ENCODE measurements around the gene REXO1.

The REXO1 gene

DNA sequence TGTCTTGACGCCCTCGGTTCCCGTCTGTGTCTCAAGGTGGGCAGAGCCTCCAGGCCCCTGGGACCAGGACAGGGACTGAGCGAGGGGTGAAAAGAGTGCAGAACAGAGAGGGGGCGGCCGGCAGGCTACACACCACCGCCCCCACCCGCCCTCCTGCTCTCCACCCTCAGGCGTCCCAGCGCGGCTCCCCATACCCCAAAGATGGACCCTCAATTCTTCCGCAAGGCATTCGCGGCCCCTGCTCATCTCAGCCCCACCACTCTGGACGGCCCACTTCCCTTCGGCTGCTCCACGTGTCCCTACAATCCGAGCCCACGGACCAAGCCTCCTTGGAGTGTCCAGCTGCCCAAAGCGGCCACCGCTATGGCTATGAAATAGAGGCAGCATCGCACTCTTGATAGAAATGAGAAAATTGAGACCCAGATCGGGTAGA, 13.3 kb upstream of the REXO1 start:
- no peak for DNase-seq

DNA sequence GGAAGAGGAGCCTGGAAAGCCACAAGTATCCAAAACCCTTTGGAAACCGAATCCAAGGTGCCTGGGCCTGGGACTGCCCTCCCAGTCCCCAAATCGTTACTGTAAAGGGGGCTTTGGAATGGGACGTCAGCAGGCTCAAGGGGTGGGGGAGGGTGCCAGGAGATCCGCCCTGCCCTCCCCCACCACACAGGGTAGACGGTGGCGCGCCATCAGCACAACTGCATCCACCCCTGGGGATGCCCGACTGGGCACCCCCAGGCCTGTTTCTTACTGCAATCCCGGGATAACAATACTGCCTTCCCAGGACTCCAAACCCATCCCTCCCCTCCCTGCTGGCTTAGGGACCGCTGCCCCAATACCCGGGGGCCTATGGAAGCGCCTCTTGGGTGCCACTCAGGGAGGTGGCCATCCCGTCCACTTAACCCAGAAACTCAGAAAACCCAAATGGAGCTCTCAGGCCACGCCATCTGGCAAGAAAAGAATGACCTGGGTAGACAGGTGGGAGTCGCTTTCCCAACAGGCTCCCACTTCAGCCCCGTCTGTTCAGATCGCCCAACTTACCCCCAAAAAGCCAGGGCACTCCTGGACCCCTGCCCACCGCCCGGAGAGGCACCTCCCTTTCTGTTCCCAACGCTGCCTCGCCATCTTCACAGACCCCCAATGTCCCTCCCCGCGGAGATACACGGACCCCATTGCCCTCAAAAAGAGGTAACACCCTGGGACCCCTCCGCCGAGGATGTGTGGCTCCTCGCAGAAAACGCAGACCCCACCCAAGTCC, 12.7 kb upstream of the REXO1 start:
- DNase-seq, result no peak

DNA sequence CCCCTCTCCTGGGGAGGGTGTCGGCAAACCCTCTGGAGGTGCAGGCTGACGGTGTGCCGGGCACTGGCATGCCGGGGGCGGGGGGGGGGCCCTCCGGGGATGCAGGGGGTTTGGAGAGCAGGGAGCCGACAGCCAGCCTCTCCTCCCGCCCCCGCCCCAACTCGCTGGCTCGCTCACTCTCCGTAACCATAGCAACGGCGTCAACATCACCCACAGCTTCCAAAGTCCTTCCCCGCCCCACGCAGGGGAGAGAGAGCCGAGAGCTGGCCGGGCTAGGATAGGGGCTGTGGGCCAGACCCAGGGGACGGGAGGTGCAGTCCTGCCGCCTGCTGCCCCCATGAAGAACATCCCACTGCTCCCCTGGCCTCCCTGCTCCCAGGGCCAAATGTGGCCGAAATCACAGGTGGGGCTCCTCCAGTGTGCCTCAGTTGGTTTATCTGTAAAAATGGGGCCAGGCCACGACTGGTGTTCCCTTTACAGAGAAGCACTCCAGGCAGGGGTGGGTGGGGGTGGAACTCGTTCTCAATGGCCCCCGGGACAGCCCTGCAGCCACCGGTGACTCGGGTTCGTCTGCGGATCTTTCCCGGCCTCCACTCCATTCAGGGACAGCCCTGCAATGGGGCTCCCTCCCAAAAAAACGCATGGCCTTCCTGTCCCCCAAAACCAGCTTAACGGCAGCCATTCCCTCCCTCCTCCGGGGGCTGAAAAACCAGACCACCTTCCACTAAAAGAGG, 11.9 kb upstream of the REXO1 start:
- DNase-seq, result peak in 2 of 5 experiments; percentile 58 to 74

DNA sequence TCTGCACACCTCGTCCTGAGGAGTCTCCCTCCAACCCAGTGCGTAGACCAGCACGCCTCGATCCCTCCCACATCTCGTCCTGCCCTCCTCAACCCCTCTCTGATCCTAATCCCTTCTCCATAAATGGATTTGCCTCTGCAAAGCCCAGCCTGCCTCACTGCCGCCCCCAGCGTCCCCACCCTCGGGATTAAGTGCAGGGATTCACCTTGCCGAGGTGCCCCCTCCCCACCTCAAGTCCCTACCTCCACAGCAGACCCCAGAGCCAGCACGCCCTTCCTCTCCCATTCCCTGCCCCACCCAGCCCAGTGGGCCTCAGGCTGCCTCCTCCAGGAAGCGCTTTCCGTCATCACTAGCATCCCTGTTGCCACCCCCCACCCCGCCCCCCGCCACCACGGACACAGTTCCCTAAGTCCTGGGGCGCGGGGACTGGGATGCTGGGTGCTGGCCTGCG, 11.1 kb upstream of the REXO1 start:
- no peak for DNase-seq

DNA sequence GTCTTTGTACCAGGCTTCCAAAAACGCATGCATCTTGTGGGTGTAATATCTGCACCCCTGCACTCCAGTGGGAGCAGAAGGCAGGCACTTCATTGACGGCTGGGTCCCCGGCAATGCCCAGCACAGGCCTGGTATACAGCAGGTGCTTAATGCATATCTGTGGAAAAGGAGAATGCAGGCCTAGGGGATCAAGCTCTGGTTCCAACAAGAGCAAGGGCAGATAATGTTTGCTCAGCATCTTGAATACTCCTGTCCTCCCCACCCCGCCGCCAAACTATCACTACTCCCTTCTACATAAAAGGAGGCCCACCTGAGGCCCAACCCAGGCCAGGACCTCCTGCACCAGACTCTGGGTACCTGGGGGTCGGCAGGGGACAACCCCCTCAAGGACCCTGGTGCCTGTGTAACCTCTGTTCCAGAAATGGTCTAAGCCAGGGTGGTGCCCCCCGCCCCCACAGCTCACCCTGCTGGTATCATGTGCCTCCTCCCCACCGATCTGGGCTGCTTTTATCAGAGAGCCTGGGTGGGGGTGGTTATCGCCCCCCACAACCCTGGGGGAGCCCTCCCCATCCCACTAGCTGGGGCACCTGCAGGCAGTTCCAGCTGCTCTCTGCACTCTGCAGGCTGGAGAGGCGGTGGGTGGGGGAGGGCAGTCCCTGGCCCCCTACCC, 10.3 kb upstream of the REXO1 start:
- no peak for DNase-seq

DNA sequence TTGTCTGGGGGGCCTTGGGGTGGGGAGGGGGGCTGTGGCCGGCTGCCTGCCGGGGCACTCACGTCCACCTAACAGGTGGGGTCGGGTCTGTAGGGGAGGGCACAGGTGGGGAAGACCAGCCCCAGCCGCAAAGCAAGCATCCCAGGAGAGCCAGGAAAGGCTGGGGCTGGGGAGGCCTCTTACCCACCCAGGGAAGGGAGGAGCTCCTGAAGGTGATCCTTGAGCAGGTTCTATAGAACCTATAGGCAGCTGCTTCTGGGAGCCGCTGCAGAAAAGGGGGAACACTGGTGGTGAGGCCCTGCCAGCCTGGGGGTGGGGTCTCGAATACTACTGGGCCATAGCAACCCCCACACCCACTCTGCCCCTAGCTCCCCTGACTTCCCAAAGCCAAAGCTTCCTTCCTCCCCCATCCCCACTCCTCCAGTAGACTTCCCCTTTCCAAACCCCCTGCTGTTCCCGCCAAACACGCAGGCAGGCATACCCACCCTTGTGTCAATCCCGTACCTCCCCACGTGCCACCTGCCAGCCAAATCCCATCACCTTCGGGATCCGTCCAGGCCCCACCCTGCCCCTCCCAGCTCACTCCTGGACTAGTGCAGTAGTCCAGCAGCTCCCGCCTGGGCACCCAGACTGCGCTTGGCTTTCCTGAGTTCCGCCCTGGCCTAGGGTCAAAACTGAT, 9.5 kb upstream of the REXO1 start:
- no peak for DNase-seq

DNA sequence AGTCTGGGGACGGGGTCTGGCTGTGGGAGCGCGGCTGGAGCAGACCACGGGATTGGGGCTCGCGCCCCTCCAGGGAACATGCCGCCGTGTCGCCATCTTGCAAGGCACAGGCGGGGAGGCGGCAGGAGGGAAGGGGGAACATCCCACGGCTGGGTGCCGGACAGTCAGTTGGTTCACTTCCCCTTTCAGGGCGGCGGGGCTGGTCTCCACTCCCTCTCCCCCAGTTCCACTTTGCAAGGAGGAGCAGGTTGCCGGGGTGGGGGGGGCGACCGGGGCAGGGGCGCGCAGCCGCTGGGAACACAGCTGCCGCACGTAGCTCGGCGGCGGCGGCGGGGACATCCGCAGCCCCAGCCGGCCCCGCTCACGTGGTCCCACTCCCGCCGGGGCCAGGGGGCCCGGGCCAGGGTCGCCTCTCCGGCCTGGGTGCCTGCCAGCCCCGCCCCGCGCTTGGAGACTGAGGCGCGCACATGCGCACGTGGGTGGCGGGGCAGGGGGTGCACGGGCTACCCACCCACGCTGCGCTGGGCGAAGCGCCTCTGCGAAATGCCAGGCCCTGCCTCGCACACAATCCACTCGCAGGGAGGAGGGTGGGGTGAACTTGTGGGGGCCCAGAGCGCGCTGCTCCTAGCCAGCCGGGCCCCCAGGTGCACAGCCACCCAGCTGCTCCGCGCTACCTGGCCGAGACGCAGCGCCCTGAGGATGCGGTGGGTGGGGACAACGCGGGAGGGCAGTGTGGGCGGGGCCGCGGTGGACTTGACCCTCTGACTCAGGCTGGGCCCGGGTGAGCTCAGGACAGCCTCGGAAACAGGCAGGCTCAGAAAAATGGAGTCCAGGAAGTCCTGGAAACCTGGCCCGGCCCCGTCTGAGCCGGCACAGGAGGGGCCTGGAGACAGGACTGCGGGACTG, 8.7 kb upstream of the REXO1 start:
- DNase-seq, result peak in 1 of 5 experiments; percentile 53

DNA sequence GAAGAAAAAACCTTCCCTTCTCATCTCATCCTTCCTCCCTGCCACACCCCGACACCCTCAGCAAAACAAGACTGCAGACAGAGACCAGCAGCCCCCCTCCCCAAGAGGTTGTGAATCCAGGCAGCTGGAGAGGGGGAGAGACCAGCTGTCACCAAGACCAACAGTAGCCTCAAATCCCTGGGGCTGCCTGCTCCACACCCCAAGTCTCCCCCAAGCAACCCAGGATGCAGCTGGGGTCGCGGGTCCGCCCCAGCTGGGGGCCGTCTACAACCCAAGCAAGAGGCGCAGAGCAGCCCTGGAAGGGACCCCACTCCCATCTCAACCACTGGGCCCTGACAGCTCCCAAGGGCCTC, 8.0 kb upstream of the REXO1 start:
- no peak for DNase-seq

DNA sequence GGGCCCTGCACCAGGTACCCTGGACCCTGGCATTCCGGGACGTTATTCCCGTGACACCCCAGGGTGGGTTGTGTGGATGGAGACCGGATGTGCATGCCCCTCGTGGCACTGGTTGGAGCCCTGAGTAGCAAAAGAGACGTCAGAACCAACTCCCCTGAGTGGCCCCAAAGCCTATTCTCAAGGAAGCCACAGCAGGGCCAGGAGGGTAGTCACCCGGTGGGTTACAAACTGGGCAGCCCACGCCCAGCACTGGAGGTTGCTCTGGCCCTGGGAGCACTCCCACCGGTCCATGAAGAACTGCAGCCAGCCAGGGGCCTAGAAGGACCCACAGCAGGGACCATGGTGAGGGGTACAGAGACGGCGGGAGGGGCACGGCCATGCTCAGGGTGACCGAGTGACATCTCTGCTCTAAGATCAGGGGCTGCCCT, 7.6 kb upstream of the REXO1 start:
- peak in 1 of 5 experiments; percentile 77 for DNase-seq

DNA sequence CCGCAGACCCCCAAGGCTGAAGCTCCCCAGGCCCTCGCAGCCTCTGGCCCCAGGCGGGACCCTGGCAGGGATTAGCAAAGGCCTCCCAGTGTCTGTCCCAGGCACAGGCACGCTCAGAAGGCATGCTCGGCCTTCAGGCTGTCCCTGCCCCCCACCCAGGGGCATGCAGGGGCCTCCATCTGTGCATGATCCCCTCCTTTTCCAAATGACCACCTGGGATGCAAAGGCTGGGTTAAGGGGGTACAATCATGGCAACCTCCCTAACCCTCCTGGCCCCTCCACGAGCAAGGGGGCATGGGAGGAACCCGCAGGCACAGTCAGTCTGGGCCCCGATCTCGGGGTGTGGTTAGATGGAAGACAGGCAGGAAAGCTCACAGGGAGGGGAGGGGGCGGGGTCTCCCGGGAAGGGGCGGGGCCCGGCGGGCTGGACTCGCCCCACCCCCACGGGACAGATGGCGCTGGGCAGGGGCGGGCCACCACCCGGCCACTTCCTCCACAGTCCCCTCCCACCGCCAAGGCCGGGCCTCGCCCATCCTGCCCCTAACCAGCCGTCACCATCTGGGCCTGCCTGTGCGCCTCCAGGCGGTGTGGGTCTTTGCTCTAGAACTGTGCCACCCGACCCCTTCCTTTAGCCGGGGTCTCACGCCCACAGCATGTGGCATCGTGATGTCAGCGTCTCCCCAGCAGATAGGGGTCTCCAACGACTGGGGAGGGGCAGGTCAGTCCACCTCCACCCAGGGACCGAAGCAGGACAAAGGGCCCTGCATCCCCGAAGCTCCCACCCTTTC, 7.0 kb upstream of the REXO1 start:
- DNase-seq, result peak; percentile 55 to 96 (median 72)

DNA sequence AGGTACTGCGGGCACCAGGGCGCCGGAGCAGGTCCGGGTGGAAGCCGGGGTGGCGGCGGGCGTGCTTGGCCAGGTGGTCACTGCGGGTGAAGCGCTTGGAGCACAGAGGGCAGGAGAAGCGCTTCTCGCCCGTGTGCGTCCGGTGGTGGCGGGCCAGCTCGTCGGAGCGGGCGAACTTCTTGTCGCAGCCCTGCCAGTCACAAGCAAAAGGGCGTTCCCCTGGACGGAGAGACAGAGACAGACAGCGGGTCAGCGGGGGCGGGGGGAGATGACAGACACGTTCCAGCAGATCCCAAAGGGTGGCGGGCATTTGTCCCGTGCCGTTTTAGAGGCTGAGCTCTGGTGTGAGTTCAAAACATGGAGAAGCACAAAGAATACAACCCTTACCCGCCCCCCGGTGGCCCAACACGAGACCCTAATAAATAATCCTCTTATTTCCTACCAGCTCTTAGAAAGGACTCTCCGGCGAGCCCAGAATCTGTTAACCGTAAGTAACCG, 6.3 kb upstream of the REXO1 start:
- DNase-seq, result no peak

DNA sequence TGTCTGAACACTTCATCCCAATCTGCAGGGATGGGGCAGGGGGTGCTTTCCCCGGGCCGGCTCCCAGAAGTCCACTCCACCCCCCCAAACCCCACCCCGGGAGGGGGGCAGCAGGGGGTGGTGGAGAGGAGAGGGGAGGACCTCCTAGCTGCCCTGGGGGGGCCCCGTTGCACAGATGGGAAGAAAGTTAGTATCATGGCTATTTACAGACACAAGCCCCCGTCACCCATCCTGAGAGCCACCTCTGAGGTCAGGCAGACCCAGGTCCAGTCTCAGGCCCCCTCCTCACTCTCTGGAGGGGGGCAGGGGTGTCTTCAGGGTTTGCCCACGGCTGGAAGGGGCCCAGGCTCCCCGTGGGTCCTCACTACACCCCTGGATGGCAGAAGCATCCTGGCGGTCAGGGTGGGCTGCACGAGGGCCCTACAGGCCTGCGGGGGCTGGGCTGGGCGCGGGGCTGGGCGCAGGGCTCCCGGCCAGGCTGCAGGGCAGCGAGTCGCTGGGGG, 5.8 kb upstream of the REXO1 start:
- DNase-seq, result no peak

DNA sequence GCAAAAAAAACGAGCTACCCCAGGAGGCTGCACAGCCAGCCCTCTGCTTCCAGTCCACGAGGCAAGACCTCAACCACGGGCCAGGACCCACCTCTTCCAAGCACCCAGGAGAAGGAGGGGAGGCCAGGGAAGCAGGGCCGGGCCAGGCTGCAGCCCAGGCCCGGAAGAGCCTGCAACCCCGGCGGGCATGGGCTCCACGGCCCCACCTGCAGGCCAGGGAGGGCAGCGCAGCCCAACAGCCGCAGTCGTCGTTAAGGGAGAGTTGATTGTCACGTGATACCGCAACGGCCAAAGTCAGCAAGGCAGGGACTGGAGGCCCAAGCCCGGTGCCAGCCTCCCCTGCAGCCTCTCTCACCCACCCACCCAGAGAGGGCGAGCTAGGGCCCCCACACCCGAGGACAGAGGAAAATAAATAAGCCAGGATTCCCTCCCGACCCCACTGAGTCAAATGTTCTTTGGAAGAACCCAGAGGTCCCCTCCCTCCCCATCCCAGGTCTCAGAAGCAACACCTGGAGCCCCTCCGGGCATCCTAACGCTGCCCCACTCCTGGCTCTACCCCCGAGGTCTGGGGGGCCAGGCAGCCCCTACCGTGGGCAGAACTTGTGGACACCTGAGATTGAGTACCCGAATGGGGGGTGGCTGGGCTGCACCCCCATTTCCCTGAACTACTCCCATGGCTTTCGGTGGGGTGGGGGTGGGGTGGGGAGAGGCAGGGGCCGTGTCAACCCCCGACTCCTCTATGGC, 5.2 kb upstream of the REXO1 start:
- DNase-seq, result peak; percentile 67 to 88 (median 73)

DNA sequence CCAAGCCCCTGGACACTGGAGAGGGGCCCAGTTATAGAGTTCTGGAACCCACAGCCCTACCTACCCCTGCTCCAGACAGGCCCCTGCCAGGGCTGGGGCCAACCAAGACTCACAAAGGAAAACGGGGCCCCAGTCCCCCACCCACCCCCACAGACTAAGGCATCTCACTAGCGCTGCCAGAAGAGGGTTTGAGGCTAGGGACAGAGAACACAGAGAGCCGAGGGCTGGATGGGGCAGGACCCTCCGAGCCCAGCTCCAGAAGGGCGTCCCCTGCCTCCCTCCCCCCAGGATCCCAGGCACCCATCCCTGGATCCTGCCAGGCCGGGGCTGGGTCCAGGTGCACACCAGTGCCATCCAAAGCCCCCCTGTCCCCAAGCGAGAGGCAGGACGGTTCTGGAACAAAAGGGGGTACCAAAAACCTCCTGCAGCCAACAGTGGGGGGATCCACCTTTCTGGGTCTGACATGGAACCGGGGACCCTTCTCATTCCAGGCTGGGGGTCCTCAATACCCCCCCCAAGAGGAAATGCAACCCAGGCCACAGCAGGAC, 4.4 kb upstream of the REXO1 start:
- DNase-seq, result no peak

DNA sequence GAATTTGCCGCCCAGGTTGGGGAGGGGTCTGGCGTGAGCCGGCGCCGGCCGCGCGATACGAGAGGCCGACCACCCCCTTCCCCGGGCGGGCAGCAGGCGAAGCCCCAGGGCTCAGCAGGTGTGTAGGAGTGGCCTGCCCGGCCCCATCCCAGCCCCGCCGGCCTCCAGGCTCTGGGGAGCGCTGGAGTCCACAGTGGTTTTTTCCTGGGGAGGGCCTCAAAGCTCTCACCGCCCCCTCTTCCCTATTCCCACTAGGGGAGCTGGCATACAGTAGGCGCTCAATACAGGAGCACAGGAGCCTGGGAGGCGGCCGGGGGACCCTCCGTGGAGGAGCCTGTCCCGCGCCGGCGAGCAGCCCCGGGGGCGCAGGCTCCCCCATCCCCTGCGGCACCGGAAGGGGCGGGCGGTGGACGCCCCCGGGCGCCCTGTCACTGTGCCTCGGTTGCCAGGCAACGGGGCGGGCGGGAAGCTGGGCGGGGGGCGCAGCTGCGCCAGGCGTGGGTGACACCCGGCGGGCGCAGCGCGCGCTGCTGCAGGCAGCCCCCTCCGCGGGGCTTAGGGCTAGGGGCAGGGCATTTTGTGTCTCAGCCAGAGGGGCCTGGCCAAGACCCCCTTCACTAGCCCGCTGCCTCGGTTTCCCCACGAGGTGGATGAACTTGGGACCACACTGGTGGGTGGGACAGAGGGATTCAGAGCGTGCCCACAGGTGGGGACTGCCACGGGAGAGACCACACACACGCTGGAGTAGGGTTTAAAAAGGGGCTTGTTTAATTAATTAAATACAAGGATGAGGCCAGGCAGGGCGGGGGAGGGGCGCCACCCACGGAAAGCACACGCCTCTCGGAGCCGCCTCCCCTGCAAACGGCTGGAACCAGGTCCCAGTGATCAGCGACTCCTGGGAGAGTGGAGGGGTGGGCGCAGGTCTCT, 3.6 kb upstream of the REXO1 start:
- DNase-seq, result peak in 2 of 5 experiments; percentile 39 to 52

DNA sequence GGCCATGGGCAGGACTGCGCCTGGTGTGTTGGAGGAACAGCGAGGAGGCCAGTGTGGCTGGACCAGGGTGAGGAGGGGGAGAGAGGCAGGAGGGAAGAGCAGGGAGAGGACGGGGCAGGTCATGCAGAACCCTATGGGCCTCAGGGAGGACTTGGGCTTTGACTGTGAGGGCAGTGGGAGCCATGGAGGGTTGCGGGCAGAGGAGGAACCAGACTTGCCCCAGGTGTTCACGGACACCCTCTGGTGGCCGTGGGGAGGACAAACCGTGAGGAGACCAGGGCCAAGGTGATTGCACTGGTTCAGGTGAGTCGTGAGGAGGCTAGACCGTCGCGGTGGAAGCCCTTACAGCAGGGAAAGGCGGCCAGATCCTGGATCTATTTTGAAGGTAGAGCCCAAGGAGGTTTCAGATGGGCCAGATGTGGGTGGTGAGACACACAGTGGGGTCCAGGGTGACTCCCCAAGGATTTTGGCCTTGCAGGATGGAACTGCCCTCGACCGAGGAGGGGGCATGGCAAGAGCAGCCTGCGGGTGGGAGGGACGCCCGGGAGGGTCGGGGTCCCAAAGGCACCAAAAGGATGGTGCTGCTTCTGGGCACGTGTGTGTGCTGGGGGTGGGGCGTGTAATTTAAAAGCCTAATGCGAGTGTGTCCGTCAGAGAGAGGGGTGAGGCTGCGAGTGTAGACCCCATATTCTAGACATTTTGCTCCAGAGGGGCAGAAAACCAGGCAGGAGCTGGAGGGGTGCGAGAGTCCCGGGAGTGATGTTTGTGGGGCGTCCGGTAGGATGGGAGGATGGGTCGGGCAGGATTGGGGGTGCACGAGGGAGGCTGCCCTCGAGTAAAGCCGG, 2.7 kb upstream of the REXO1 start:
- DNase-seq, result no peak

DNA sequence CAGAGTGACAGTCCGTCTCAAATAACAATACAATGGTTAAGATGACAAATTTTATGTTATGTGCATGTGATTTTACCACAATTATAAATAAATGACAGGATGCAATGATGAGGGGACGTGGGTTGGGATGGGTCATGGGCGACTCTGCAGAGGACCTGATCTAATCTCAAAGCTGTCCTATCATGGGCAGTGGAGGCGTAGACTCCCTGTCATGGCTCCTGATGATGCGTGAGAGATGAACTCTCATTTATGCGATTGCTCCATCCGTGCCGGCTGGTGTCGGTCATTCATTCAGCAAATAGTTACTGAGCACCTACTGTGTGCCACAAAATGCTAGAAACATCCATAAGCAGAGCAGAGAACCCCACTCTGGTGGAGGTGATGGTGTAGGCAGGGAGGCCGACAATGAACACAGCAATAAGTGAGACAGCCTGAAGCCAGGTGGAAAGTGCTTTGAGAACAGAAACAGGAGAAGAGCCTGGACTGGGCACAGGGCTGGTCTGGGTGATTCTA, 1.7 kb upstream of the REXO1 start:
- DNase-seq, result no peak

Measured in T-helper 2 cell (primary cell).